ENCODE results near the gene EXOSC2.

DNA sequence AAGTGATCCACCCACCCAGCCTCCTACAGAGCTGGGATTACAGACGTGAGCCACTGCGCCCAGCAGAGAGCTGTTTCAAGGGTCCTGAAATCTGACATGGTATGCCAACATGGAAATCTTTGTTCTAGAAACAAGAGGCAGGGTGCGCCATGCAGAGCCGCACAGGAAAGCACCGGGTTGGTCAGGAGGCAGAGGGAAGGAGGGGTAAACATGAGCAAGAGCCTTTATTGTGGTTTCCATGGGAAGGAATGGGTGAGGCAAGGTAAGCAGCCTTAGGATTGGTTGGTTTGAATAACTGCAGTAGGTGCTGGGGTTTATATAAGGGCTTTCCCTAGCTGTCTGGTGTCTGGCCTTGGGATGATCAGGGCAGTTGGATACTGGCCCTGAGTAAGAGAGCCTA lies 5.5 kb upstream of the EXOSC2 start:
- TF ChIP-seq YY1 (IDR thresholded peaks at IDR 0.05; ENCODE audit: low read depth, low read length) (no peak), RXRA (IDR thresholded peaks at IDR 0.05; ENCODE audit: insufficient read depth, low read depth, low read length) (no peak), CTCF (IDR thresholded peaks at IDR 0.05; ENCODE audit: control extremely low read depth in 1 of 3, insufficient read depth in 1 of 3, low read depth in 1 of 3, low read length in 3 of 3) (no peak), BACH1 (IDR thresholded peaks at IDR 0.05; ENCODE audit: low read length) (no peak), TCF12 (IDR thresholded peaks at IDR 0.05; ENCODE audit: low read depth, low read length) (no peak), PHF8 (conservative IDR thresholded peaks at IDR 0.05; ENCODE audit: low read depth, low read length) (no peak), POLR2AphosphoS5 (IDR thresholded peaks at IDR 0.05; ENCODE audit: low read depth, low read length) (no peak), CHD7 (IDR thresholded peaks at IDR 0.05; ENCODE audit: insufficient replicate concordance, low read length) (no peak), GTF2F1 (IDR thresholded peaks at IDR 0.05; ENCODE audit: borderline replicate concordance, low read depth, low read length) (no peak), POLR2A (IDR thresholded peaks at IDR 0.05; ENCODE audit: control extremely low read depth in 1 of 2, low read depth in 2 of 2, low read length in 2 of 2) (no peak), HDAC2 (IDR thresholded peaks at IDR 0.05; ENCODE audit: borderline replicate concordance in 1 of 2, low read depth in 2 of 2, low read length in 2 of 2) (no peak), EZH2 (IDR thresholded peaks at IDR 0.05; ENCODE audit: low read depth, low read length, severe bottlenecking) (no peak), POU5F1 (IDR thresholded peaks at IDR 0.05; ENCODE audit: low read depth, low read length) (no peak)

Data from H1 (cell line).